Raji (cell line): Measurements from ENCODE around the gene ZFPM1.

Experiments
- POLR2A ChIP-seq: IDR thresholded peaks from 2 replicates; pipeline ENCODE4 v1.6.1; 2011; ENCODE audit warnings: low read depth, low read length, control low read depth; ENCODE audit not compliant: insufficient read depth

Gene ZFPM1

DNA sequence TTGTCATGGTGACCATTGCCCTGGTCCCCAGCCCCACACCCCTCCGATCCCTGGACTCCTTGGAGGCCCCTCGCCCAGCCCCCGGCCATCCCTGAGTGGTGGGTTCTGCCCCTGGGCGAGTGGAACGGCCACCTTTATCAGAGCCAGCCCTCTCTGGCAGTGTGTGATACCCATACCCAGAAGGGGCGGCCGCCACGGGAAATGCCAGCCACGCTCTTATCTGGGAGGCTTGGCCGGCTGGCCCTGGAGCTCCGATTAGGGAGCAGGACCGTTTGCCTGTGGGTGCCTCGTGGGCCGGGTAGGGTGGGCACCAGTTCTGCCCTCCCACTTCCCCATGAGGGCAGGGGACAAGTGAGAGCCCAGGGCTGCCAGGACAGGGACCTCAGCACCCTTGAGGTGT lies 58.8 kb downstream of the ZFPM1 start:
- TF ChIP-seq POLR2A: no peak

DNA sequence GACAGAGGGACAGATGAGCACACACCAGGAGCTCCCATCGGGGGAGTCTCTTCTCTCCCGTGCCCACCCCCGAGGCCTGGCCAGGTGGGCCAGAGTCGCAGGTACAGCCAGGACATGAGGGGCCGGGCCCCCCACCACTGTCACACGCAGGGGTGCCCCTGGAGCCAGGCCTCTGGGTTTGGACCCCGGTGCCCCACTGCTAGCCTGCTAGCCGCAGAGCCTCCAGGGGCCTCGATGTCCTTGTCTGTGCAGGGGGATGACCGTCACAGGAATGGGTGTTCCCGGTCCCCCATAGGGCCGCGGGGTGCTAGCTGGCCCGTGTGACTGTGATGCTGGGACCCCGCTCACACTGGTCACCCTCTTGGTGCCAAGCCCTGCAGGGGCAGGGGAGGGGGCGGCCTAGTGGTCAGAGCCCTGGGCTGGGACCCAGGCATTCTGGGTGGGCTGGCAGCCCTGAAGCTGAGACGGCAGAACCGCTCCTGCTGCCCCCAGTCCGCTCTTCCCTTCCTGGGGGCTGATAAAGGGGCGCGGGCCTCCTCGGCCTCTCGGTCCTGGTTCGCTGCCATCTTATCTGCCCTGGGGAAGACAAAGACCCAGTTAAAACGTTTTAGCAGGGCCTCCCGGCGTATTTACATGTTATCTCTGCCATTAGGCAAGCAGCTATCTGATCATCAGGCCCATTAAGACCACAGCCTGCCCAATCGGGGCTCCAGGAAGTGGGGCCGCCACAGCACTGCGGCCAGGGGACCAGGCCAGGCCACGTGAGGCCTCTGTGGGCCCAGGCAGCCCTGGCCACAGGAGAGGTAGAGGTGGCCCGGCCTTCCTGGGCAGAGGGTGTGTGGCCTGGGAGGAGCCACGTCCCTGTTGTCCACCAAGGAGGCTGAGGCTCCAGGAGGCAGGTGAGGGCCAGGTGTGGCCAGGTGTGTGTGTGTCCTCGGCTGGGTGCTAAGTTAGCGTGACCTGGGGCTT lies 59.9 kb downstream of the ZFPM1 start:
- TF ChIP-seq POLR2A: no peak

- TF ChIP-seq POLR2A: no peak
These were observed 61.0 kb downstream of the ZFPM1 start for GRCh38 chr16:88514070-88514469.

DNA sequence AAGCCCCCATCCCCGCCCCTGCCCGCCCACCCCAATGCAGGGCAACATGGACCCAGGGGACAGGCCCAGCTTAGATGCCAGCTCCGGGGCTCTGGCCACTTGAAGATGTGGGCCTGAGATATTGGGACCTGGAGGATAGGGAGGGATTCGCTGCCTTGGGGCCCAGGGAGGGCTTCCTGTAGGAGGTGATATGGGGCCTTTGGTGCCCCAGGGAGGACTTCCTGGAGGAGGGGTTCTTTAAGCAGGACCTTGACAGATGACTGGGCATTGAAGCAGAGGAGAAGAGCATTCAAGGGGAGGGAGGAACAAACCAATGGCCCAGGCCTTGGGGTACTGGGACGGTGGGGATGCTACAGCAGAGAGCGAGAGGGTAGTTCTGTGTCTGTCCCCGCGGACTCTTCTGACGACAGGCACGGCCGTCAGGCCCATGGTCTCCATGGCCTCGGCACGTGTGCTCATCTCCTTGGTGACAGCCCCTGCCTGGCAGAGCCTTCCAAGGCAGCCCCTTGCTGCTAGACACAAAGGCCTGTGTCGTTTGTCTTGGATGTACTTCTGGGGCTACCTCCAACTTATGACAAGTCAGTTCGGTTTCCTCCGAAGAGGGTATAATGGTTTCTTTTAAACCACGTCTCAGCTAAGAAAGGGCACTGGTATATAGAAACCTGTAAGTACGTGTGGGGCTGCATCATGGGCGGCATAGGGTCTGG lies 61.6 kb downstream of the ZFPM1 start:
- TF ChIP-seq POLR2A: no peak

DNA sequence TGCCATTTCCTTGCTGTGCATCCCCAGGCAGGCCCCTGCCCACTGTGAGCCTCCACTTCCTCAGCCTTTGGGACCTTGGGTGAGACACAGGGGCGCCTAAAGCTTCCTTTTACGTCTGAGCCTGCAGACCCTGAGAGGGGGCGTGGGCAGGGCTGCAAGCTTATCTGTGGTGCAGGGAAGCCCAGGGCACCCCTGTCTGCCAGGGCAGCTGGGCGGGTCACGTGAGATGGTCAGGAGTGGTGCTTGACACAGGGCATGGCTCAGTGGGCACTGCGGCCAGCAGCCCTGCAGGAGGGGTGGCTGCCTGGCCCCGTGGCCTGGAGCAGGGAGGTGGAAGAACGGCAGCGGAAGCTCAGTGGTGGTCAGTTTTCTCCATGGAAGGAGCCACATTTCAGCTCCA lies 62.3 kb downstream of the ZFPM1 start:
- no peak for TF ChIP-seq POLR2A

DNA sequence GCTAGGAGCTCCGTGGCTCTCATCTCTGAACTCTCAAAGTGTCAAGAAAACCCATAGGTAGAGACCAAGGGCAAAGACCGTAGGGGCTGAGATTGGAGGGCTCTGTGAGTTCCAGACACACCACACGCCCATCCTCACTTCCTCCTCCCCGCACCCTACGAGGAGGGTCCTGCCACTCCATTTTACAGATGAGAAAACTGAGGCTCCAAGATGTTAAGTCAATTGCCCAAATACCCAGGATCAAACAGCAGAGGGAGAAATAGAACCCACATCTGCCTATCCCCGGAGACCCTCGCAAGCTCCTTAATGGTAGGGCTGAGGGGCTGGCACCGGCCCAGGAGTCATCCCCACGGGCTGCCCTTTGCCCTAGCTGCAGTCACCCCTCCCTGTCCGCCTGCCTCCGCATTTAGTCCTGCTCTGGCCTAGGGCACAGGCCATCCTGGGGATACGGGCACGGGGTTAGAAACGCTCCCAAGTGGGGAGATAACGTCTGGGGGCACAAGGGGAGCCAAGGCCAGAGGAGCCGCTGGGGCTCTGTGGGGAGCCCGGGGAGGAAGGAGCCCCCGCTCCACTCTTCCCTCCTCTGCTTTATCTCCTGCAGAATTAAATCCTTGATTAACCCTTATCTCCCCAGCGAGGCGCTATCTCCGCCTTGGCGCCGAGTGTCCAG lies 63.0 kb downstream of the ZFPM1 start:
- TF ChIP-seq POLR2A: no peak

- TF ChIP-seq POLR2A: no peak
These were observed 63.6 kb downstream of the ZFPM1 start for GRCh38 chr16:88516601-88517061.

- no peak for TF ChIP-seq POLR2A
These were observed 66.2 kb downstream of the ZFPM1 start for GRCh38 chr16:88519240-88519639.

DNA sequence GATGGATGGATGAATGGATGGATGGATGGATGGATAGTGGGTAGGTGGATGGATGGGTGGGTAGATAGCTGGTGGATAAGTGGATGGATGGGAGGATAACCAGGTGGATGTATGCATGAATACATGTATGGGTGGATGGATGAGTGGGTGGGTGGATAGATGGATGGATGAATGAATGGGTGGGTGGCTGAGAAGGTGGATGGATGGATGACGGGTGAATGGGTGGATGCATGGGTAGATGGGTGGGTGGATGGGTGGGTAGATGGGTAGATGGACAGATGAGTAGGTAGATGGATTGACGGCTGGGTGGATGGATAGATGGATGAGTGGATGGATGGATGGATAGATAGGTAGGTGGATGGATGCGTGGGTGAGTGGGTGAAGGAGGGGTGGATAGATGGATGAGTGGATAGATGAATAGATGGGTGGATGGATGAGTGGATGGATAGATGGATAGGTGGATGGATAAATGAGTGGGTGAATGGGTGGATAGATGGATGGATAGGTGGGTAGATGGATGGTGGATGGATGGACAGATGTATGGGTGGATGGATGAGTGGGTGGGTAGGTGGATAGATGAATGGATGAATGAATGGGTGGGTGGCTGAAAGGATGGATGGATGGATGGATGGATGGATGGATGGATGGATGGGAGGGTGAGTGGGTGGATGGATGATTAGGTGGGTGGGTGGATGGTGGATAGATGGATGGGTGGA lies 67.0 kb downstream of the ZFPM1 start:
- no peak for TF ChIP-seq POLR2A

GRCh38 chr16:88521674-88522073 lies 68.6 kb downstream of the ZFPM1 start:
- TF ChIP-seq POLR2A: no peak

- no peak for TF ChIP-seq POLR2A
These were observed 69.3 kb downstream of the ZFPM1 start for GRCh38 chr16:88522276-88522949.

GRCh38 chr16:88523309-88524161 lies 70.5 kb downstream of the ZFPM1 start:
- TF ChIP-seq POLR2A: no peak

DNA sequence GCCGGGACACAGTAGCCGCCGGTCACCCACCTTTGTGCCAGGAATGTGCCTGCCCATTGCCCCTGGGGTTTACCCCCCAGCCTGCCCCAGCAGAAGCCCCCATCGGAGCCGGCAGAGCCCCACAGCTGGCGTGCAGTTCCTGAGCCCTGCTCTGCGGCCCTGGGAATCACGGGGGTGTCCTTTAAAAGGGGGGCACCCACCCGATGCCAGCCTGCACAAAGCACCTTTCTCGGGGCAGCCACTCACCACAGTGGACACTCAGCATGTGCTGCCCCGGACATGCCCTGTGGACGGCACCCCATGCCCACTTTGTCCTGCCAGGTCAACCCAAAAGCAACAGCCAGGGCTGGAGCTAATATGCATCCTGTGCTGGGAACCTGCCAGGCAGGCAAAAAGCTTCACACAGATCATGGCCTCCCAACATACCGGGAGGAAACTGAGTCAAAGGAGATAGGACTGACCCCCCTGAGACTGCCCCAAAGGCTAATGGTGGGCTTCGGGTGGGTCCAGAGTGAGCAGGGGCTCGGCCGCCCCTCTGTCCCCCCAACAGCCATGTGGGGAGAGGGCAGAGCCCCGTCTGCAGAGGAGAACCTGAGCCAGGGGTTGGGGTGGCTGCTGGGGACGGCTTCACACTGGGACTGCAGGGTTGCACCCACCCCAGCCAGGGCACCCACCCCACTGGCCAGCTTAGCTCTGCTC lies 71.3 kb downstream of the ZFPM1 start:
- TF ChIP-seq POLR2A: no peak
